Measurements from ENCODE around the gene PITPNM3. TPM values are rescaled to one million over a fixed set of nuclear protein-coding genes. Genes with fewer than 3 reads are reported as not detected.
A peak's percentile ranks its signal among the peaks of the same experiment; 100 is the strongest.

PITPNM3 gene
- total RNA-seq, 4 donors from 2014 or later: 23.3 to 87.7 (median 47.8) TPM

DNA sequence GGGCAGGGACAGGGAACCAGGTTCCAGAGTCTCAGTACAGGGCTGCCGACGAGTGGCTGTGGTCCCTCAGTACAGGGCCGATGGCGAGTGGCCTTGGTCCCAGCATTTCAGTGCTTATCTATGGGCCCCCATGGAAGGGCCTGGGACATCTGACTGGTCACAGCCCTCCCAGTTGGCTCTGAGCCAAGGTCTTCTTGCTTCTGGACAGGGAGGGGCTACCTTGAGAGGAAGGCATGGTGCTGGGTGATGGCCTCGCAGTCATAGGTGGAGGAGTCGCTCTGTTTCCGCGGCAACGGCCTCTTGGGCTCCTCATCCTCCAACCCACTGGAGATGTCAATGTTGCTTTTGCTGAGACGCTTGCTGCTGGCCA is 79.6 kb downstream of the PITPNM3 start:
- Histone ChIP-seq H3K27ac (peak overlapping the region in 3 of 4 donors; percentile 0 to 54 (median 43)), H3K36me3 (peaks cover 0 to 41% of the 10 kb centered on the region in 2 donors), H3K9me3 (no peaks in the 10 kb centered on the region), H3K27me3 (no peaks in the 10 kb centered on the region), H3K4me1 (peaks cover 0 to 30% (median 0%) of the 10 kb centered on the region in 3 donors), H3K4me3 (no peak overlapping the region)
- WGBS, 2 donors (ENCODE audit: low coverage in 1 of 2): 93% methylated on average over 6 of the region's 10 CpGs; no CpG with 5 or more reads in 1 of the 2 donors
- no peak for TF ChIP-seq POLR2AphosphoS5 (IDR thresholded peaks at IDR 0.05)
- no peak for ATAC-seq

DNA sequence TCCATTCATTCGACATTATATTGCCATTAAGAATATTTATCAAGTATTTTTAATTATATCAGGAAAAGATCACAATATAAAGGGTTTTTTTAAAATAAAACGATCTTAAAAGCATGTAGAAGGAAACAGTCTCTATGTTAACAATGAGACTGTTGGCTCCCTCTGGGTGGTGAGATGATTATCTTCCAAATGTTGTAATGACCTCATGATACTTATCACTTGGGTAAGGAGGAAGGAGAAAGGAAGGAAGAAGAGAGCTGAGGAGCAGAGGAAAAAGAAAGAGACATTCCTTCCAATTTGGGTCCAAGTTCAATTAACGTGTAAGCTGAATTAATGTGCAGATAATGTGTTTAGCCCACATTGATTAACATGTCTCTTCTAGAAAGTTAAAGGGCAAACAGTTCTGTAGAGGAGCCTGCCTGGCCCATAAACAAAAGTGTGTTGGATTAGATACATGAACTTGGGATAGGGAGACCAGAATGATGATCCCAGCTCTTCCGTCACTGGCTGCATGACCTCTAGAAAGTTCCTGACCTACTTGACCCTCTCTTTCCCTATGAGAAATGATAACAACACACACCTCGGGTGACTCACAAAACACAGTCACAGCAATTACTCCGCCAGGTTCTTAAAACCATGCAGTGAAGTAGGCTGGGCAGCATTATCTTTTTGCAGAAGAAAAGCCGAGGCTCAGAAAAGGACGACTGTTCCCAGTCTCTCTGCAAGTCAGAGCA is 80.1 kb downstream of the PITPNM3 start:
- no peak for TF ChIP-seq POLR2AphosphoS5 (IDR thresholded peaks at IDR 0.05)
- TF ChIP-seq EP300 (IDR thresholded peaks at IDR 0.05): no peak
- TF ChIP-seq POLR2A (IDR thresholded peaks at IDR 0.05): no peak
- TF ChIP-seq, protein P1, sequence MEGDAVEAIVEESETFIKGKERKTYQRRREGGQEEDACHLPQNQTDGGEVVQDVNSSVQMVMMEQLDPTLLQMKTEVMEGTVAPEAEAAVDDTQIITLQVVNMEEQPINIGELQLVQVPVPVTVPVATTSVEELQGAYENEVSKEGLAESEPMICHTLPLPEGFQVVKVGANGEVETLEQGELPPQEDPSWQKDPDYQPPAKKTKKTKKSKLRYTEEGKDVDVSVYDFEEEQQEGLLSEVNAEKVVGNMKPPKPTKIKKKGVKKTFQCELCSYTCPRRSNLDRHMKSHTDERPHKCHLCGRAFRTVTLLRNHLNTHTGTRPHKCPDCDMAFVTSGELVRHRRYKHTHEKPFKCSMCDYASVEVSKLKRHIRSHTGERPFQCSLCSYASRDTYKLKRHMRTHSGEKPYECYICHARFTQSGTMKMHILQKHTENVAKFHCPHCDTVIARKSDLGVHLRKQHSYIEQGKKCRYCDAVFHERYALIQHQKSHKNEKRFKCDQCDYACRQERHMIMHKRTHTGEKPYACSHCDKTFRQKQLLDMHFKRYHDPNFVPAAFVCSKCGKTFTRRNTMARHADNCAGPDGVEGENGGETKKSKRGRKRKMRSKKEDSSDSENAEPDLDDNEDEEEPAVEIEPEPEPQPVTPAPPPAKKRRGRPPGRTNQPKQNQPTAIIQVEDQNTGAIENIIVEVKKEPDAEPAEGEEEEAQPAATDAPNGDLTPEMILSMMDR (IDR thresholded peaks at IDR 0.05): no peak
- peaks cover 0 to 44% of the 10 kb centered on the region in 2 donors for H3K36me3 ChIP-seq
- no peak for ATAC-seq
- no peak overlapping the region for H3K4me3 ChIP-seq
- peak overlapping the region in 3 of 4 donors; percentile 43 to 59 (median 58) for H3K27ac ChIP-seq
- no peaks in the 10 kb centered on the region for H3K9me3 ChIP-seq
- peaks cover 0 to 30% (median 0%) of the 10 kb centered on the region in 3 donors for H3K4me1 ChIP-seq
- 44 to 57% methylated on average over 6 to 8 of the region's 8 CpGs for WGBS, 2 donors (ENCODE audit: low coverage in 1 of 2)
- H3K27me3 ChIP-seq: no peaks in the 10 kb centered on the region

DNA sequence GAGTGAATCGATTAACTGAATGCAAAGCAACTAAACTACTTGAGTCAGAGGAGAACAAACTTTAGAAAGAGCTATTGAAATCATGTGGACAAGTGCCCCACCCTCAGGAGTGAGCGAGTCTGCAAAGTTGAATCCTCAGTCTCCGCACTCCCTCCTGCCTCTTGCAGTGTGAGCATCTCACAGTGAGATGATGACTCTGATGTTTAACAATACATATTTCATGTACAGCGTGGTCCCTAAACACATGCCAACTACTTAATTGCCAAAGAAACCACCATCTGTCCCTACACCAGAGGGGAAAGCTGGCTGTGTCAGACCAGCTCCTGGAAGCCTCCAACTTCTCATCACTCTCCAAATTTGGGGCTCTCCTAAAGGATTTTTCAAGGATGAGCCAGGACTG is 80.9 kb downstream of the PITPNM3 start:
- H3K27me3 ChIP-seq: no peaks in the 10 kb centered on the region
- H3K4me1 ChIP-seq: peaks cover 0 to 30% (median 0%) of the 10 kb centered on the region in 3 donors
- no peaks in the 10 kb centered on the region for H3K9me3 ChIP-seq
- 60 to 69% methylated on average over 2 to 3 of the region's 4 CpGs for WGBS, 2 donors (ENCODE audit: low coverage in 1 of 2)
- TF ChIP-seq POLR2AphosphoS5 (IDR thresholded peaks at IDR 0.05) (no peak), EP300 (IDR thresholded peaks at IDR 0.05) (no peak), POLR2A (IDR thresholded peaks at IDR 0.05) (no peak)
- TF ChIP-seq, protein P1 (IDR thresholded peaks at IDR 0.05): no peak
- no peak overlapping the region for H3K4me3 ChIP-seq
- H3K36me3 ChIP-seq: peaks cover 0 to 52% of the 10 kb centered on the region in 2 donors
- ATAC-seq: no peak
- peak overlapping the region in 3 of 4 donors; percentile 43 to 59 (median 58) for H3K27ac ChIP-seq

DNA sequence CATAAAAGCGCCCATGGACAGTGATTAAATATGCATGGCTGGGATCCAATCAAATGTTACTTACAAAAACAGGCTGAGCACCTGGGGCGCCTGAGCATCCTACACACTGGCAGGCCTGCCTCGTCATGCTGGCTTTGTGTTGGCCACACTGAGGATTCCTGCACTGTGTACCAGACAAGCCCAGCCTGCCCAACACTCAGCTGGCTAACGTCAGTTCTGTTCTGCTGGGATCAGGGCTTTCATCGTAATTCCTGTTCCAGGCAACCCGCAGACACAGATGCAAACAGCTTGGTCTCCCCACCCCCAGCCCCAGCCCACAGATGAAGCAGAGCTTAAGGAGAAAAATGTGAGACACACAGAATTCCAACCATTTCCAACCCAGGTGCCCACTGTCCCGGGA is 81.4 kb downstream of the PITPNM3 start:
- ATAC-seq: no peak
- Histone ChIP-seq H3K27me3 (no peaks in the 10 kb centered on the region), H3K36me3 (peaks cover 0 to 57% of the 10 kb centered on the region in 2 donors), H3K4me3 (no peak overlapping the region), H3K4me1 (peaks cover 0 to 30% (median 0%) of the 10 kb centered on the region in 3 donors), H3K9me3 (no peaks in the 10 kb centered on the region), H3K27ac (peak overlapping the region in 3 of 4 donors; percentile 43 to 59 (median 58))
- WGBS, 2 donors (ENCODE audit: low coverage in 1 of 2): 30 to 67% methylated on average over 1 to 2 of the region's 7 CpGs
- TF ChIP-seq, protein P1 (IDR thresholded peaks at IDR 0.05): no peak
- no peak for TF ChIP-seq POLR2AphosphoS5 (IDR thresholded peaks at IDR 0.05)
- TF ChIP-seq POLR2A (IDR thresholded peaks at IDR 0.05): no peak
- no peak for TF ChIP-seq EP300 (IDR thresholded peaks at IDR 0.05)

DNA sequence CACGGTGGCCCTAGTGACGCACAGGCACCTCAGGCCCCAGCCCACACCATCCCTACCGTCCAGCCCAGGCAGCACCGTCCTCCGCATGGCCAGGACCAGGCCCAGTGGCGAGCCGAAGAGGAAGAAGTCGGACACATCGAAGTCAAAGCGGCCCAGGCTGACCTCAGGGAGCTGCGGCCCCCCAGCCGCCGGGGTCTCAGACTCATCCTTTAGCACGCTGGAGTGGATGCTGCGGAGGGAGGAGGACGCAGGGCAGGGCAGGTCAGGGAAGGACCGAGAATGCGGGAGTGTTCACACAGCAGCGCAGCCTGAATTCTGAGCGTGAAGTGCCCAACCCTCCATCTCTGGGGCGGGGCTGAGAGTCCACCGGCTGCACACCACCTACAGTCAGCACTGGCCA is 82.0 kb downstream of the PITPNM3 start:
- TF ChIP-seq POLR2A (IDR thresholded peaks at IDR 0.05): no peak
- TF ChIP-seq, protein P1 (IDR thresholded peaks at IDR 0.05): no peak
- no peak for TF ChIP-seq POLR2AphosphoS5 (IDR thresholded peaks at IDR 0.05)
- TF ChIP-seq EP300 (IDR thresholded peaks at IDR 0.05): no peak
- peaks cover 0 to 30% (median 0%) of the 10 kb centered on the region in 3 donors for H3K4me1 ChIP-seq
- ATAC-seq: no peak
- H3K27me3 ChIP-seq: no peaks in the 10 kb centered on the region
- H3K9me3 ChIP-seq: no peaks in the 10 kb centered on the region
- 84 to 90% methylated on average over 5 to 12 of the region's 22 CpGs for WGBS, 2 donors (ENCODE audit: low coverage in 1 of 2)
- peaks cover 0 to 63% of the 10 kb centered on the region in 2 donors for H3K36me3 ChIP-seq
- no peak overlapping the region for H3K4me3 ChIP-seq
- H3K27ac ChIP-seq: peak overlapping the region in 1 of 4 donors; percentile 58

Data from gastroesophageal sphincter (tissue), 4 donors.